HG03439 (cell line): ENCODE results near the gene STEAP3.
"Not testable (repeated sequence)": the region's sequence is repeated elsewhere in the genome, so short reads cannot be mapped to it uniquely, and the experiment has no call there.

Experiments used
- ATAC-seq: cut with Tn5 transposase; IDR thresholded peaks from one replicate; pipeline ENCODE4 v1.9.1; 2021; ENCODE audit warnings: mild to moderate bottlenecking, moderate library complexity; ENCODE audit not compliant: unreplicated experiment

The STEAP3 gene

GRCh38 chr2:119260646-119261492 lies 37.2 kb downstream of the STEAP3 start:
- no peak for ATAC-seq

- no peak for ATAC-seq
Observed at GRCh38 chr2:119261493-119262225, 38.0 kb downstream of the STEAP3 start.

- ATAC-seq = no peak
Observed at GRCh38 chr2:119263025-119263424, 39.4 kb downstream of the STEAP3 start.

GRCh38 chr2:119263656-119264055 lies 40.0 kb downstream of the STEAP3 start:
- no peak for ATAC-seq

- ATAC-seq = peak; percentile 97
Observed at GRCh38 chr2:119264781-119265692, 41.4 kb downstream of the STEAP3 start.

GRCh38 chr2:119265693-119266066 lies 42.0 kb downstream of the STEAP3 start:
- ATAC-seq = no peak

GRCh38 chr2:119266091-119266589 lies 42.5 kb downstream of the STEAP3 start:
- no peak for ATAC-seq

- no peak for ATAC-seq
Observed at GRCh38 chr2:119267604-119268003, 44.0 kb downstream of the STEAP3 start.

- ATAC-seq = no peak
Observed at GRCh38 chr2:119276864-119277263, 53.2 kb downstream of the STEAP3 start.

- ATAC-seq = not testable (repeated sequence)
Observed at GRCh38 chr2:119278385-119278784, 54.8 kb downstream of the STEAP3 start.

GRCh38 chr2:119278946-119279345 lies 55.3 kb downstream of the STEAP3 start:
- no peak for ATAC-seq

GRCh38 chr2:119279666-119280065 lies 56.0 kb downstream of the STEAP3 start:
- ATAC-seq = no peak

- ATAC-seq = no peak
Observed at GRCh38 chr2:119280680-119281079, 57.0 kb downstream of the STEAP3 start.

GRCh38 chr2:119282146-119282995 lies 58.7 kb downstream of the STEAP3 start:
- no peak for ATAC-seq

GRCh38 chr2:119282996-119283511 lies 59.4 kb downstream of the STEAP3 start:
- ATAC-seq = no peak

- no peak for ATAC-seq
Observed at GRCh38 chr2:119283873-119284331, 60.3 kb downstream of the STEAP3 start.

- ATAC-seq = no peak
Observed at GRCh38 chr2:119286661-119287060, 63.0 kb downstream of the STEAP3 start.

GRCh38 chr2:119288576-119288975 lies 64.9 kb downstream of the STEAP3 start:
- no peak for ATAC-seq

- ATAC-seq = no peak
Observed at GRCh38 chr2:119289093-119289492, 65.5 kb downstream of the STEAP3 start.

GRCh38 chr2:119289642-119290041 lies 66.0 kb downstream of the STEAP3 start:
- no peak for ATAC-seq
